Right renal pelvis (tissue), 4 donors: Measurements from ENCODE around the gene SLC22A13. TPM values are rescaled to one million over a fixed set of nuclear protein-coding genes. Genes with fewer than 3 reads are reported as not detected.
"Not testable (repeated sequence)": the region's sequence is repeated elsewhere in the genome, so short reads cannot be mapped to it uniquely, and the experiment has no call there.

ENCODE experiments used
- DNase-seq, 4 donors: peaks; one replicate each; pipeline ENCODE4 v3.0.0-alpha.2; 2013; ENCODE audit warnings: low read depth in 4 of 4, low spot score in 3 of 4, missing footprints in 1 of 4
- polyA plus RNA-seq, 4 donors: library from polyadenylated mRNA; unstranded; fragments of 120-200 nt; gene quantifications; one replicate each; pipeline ENCODE4 v1.2.1, GENCODE V29; 2013; ENCODE audit not compliant: insufficient read length in 4 of 4

The SLC22A13 gene
- polyA plus RNA-seq, 4 donors = 1.6 to 4.1 (median 2.5) TPM

DNA sequence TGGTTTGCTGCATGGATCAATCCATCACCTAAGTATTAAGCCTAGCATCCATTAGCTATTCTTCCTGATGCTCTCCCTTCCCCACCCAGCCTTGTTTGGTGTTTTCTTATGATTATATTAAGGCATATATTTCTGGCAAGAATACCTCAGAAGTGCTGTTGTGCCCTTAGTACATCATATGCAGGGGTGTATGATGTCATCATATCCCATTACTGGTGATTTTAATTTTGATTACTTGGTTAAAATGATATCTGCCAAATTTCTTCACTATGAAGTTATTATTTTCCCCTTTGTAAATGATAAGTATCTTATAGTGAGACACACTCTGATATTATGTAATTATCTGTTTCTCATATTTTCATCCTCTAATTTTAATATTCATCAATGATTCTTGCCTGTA lies 31.9 kb downstream of the SLC22A13 start:
- DNase-seq = no peak

- no peak for DNase-seq
Observed at GRCh38 chr3:38297947-38298711, 32.5 kb downstream of the SLC22A13 start.

DNA sequence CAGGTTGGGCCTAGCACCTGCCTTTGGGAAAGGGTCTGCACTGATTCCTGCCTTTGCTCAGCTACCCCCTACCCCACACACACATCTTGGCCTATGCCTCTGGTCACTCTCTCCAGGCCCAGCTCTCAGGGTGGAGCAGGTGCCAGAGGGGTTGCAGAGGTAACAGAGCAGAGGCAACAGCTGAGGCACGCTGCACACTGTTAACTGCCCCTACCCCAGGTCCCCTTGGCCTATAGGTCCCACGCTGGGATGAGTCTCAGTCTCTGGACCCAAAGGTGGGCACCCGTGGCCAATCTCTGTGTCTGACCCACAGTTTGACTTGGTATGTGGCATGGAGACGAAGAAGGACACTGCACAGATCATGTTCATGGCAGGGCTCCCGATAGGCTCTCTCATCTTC lies 41.3 kb downstream of the SLC22A13 start:
- DNase-seq = no peak

DNA sequence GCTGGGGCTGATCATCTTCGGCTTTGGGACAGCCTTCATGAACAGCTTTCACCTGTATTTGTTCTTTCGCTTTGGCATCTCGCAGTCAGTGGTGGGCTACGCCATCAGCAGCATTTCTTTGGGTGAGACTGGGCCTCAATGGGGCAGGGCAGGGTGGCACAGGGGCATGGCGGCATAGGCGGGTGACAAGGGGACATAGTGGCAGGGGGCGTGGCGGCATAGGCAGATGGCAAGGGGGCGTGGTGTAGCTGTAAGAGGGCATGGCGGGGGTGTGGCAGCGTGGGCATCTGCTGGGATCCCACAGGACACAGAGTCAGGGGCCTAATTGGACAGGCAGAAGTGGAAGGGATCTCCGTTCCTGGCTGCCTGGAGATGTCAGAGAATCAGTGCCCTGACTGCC lies 42.0 kb downstream of the SLC22A13 start:
- no peak for DNase-seq

DNA sequence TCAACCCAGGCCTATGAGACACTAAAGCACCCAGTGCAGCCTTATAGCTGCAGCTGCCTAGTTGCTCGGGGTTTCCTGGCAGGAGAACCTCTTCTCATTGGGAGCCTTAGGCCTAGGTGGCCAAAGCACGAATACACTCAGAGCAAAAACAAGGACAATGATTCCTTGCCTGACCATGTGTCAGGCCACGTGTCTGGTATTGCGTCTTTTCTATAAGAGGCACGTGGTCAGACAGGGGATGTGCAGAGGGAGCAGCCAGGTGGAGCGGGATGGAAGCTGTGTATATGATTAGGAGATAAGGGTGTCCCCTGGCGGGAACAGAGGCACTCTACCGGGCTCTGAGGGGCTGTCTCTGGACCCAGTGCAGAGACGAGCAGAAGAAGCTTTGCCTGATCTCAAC lies 42.8 kb downstream of the SLC22A13 start:
- DNase-seq = no peak

DNA sequence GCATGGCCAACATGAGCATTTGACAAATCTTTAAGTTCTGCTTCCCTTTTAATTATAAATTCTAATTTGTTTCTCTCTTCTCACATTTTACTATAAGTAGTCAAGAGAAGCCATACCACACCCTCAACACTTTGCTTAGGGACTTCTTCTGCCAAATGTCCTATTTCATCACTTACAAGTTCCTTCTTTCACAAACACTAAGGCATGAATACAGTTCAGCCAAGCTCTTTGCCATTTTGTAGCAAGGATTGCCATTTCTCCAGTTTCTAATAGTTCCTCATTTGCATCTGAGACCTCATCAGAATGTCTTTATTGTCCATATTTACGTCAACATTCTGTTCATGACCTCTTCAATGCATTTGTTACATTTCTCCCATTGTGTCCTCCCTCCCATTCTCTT lies 45.9 kb downstream of the SLC22A13 start:
- no peak for DNase-seq

- no peak for DNase-seq
Observed at GRCh38 chr3:38311941-38312340, 46.3 kb downstream of the SLC22A13 start.

DNA sequence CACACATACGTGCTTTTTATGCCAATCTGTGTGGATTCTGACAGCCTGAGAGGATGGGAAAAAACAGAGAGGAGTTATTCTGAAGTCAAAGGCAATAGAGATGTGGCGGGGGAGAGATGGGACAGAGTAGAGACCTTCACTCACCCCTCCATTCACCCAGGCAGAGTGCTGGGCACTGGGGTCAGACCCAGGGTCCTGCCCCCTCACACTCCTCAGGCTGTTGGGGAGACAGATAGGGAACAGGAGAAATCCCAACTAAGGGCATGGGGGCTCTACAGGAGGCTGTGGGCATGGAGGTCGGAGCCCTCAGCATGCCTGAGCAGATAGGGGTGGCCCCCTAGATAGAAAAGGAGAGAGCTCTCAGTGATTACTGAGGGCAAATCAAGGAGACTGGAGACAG lies 46.7 kb downstream of the SLC22A13 start:
- no peak for DNase-seq

GRCh38 chr3:38313263-38313662 lies 47.7 kb downstream of the SLC22A13 start:
- DNase-seq = no peak

DNA sequence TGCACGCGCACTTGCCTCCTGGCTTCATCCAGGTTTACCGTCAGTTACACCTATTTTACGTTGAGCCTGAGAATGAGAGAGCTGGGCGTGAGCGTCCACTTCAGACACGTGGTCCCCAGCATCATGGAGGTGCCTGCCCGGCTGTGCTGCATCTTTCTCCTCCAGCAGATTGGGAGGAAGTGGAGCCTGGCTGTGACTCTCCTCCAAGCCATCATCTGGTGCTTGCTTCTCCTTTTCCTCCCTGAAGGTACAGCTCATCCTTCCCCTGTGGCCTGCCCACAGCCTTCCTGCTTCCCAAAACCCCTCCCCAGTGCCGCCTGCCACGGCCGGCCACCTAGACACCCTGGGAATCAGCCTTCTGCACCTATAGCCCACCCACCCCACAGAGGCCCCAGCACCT lies 48.1 kb downstream of the SLC22A13 start:
- DNase-seq = no peak

GRCh38 chr3:38314112-38314763 lies 48.6 kb downstream of the SLC22A13 start:
- DNase-seq = no peak

- no peak for DNase-seq
Observed at GRCh38 chr3:38314764-38315487, 49.3 kb downstream of the SLC22A13 start.

GRCh38 chr3:38315488-38316230 lies 50.0 kb downstream of the SLC22A13 start:
- DNase-seq = no peak

- no peak for DNase-seq
Observed at GRCh38 chr3:38316356-38317191, 51.0 kb downstream of the SLC22A13 start.

DNA sequence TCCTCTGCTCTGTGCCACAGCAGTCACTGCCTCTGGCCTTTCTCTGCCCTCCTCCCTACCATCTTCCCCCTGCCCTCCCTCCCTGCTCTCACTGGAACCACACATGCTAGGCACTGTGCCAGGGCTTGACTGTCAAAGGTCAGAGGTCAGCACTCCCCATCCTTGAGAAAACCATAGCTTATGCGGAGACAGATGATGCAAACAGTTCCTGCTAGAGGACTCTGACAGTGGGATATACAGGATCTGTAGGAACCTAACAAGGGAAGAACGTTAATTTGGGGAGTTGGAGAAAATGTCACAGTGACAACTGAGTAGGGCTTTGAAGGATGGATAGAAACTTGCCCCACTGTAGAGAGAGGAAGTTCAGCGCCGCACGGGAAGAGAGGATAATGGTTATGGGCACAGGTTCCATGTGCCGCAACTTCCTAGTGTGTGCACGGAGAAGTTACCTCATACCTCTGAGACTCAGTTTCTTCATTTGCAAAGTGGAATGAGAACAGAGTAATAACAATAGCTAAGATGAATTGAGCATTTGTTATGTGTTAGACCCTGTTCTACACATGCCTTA lies 51.7 kb downstream of the SLC22A13 start:
- no peak for DNase-seq

GRCh38 chr3:38318766-38319671 lies 53.4 kb downstream of the SLC22A13 start:
- DNase-seq = no peak

- DNase-seq = not testable (repeated sequence)
Observed at GRCh38 chr3:38320638-38321037, 55.0 kb downstream of the SLC22A13 start.

GRCh38 chr3:38323060-38323459 lies 57.4 kb downstream of the SLC22A13 start:
- no peak for DNase-seq

DNA sequence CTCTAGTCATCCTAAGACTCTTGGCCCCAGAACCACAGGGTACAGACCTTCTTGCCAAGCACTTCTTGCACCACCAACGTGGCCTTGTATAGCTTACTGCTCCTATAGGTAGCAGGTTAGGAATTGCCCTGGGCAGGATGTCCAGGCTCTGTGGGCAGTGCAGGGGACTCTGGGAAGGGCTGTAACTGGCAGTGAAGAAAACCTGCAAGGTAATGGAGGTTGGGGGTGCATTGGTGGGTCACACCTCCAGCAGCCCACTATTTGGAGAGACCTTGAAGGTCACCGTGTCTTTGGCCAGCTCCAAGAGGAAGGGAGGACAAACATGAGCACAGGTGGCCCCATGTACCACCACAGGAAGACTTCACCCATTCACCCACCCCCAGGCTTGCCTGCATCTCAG lies 59.6 kb downstream of the SLC22A13 start:
- no peak for DNase-seq
